ENCODE data around the gene TGFBR1. TPM values are rescaled to one million over a fixed set of nuclear protein-coding genes. Genes with fewer than 3 reads are reported as not detected.
"Not testable (repeated sequence)": the region's sequence is repeated elsewhere in the genome, so short reads cannot be mapped to it uniquely, and the experiment has no call there.

The TGFBR1 gene
- total RNA-seq, 4 donors from 2014 or later, result 20.2 to 34.3 (median 25.6) TPM

GRCh38 chr9:99190597-99191283, 85.8 kb downstream of the TGFBR1 start:
- intact Hi-C loops (cut with DNase I), result no loop called here
- Histone ChIP-seq H3K4me1 (no peaks in the 10 kb centered on the region), H3K27me3 (peaks cover 0 to 3% (median 0%) of the 10 kb centered on the region in 4 donors), H3K9me3 (no peaks in the 10 kb centered on the region), H3K27ac (no peak overlapping the region), H3K36me3 (no peaks in the 10 kb centered on the region), H3K4me3 (no peak overlapping the region)
- WGBS, 2 donors, result 78 to 89% methylated on average over 2 to 3 of the region's 3 CpGs
- TF ChIP-seq POLR2A (IDR thresholded peaks at IDR 0.05) (no peak), CTCF (IDR thresholded peaks at IDR 0.05) (no peak)
- DNase-seq, result no peak

- no peak for DNase-seq
- no peaks in the 10 kb centered on the region for H3K4me1 ChIP-seq
- TF ChIP-seq CTCF (IDR thresholded peaks at IDR 0.05) (no peak), POLR2A (IDR thresholded peaks at IDR 0.05) (no peak)
- H3K4me3 ChIP-seq, result no peak overlapping the region
- H3K36me3 ChIP-seq, result no peaks in the 10 kb centered on the region
- intact Hi-C loops (cut with DNase I), result no loop called here
- H3K9me3 ChIP-seq, result no peaks in the 10 kb centered on the region
- peaks cover 0 to 3% (median 0%) of the 10 kb centered on the region in 4 donors for H3K27me3 ChIP-seq
- H3K27ac ChIP-seq, result no peak overlapping the region
- 66 to 71% methylated on average over 5 of the region's 5 CpGs for WGBS, 2 donors
Observed at GRCh38 chr9:99192786-99193465, 88.0 kb downstream of the TGFBR1 start.

- no peaks in the 10 kb centered on the region for H3K36me3 ChIP-seq
- no peaks in the 10 kb centered on the region for H3K4me1 ChIP-seq
- no peak for DNase-seq
- H3K9me3 ChIP-seq, result no peaks in the 10 kb centered on the region
- TF ChIP-seq POLR2A (IDR thresholded peaks at IDR 0.05), result no peak
- TF ChIP-seq CTCF (IDR thresholded peaks at IDR 0.05), result no peak
- no peak overlapping the region for H3K4me3 ChIP-seq
- 71 to 77% methylated on average over 2 of the region's 2 CpGs for WGBS, 2 donors
- intact Hi-C loops (cut with DNase I), result no loop called here
- no peak overlapping the region for H3K27ac ChIP-seq
- peaks cover 0 to 2% (median 0%) of the 10 kb centered on the region in 4 donors for H3K27me3 ChIP-seq
Observed at GRCh38 chr9:99193466-99193821, 88.5 kb downstream of the TGFBR1 start.

- H3K27ac ChIP-seq; intact Hi-C loops (cut with DNase I); DNase-seq; H3K4me1 ChIP-seq; H3K36me3 ChIP-seq; H3K27me3 ChIP-seq; H3K4me3 ChIP-seq; H3K9me3 ChIP-seq: not testable (repeated sequence)
- WGBS, 2 donors, result 74 to 76% methylated on average over 5 of the region's 5 CpGs
Observed at GRCh38 chr9:99196484-99196883, 91.6 kb downstream of the TGFBR1 start.

- TF ChIP-seq POLR2A (IDR thresholded peaks at IDR 0.05) (no peak), CTCF (IDR thresholded peaks at IDR 0.05) (no peak)
- WGBS, 2 donors, result 62 to 90% methylated on average over 3 of the region's 3 CpGs
- no peak for DNase-seq
Observed at GRCh38 chr9:99197124-99197630, 92.3 kb downstream of the TGFBR1 start.

More at GRCh38 chr9:99197124-99197630, 92.3 kb downstream of the TGFBR1 start:
- Histone ChIP-seq H3K4me3 (no peak overlapping the region), H3K27me3 (no peaks in the 10 kb centered on the region), H3K27ac (no peak overlapping the region), H3K36me3 (no peaks in the 10 kb centered on the region), H3K9me3 (no peaks in the 10 kb centered on the region), H3K4me1 (no peaks in the 10 kb centered on the region)
- intact Hi-C loops (cut with DNase I), result no loop called here
